HG03108 (cell line): ENCODE results near the gene WTAP.
"Not testable (repeated sequence)": the region's sequence is repeated elsewhere in the genome, so short reads cannot be mapped to it uniquely, and the experiment has no call there.

Experiments
- ATAC-seq: cut with Tn5 transposase; IDR thresholded peaks from one replicate; pipeline ENCODE4 v1.9.1; 2021; ENCODE audit warnings: moderate library complexity; ENCODE audit not compliant: unreplicated experiment

WTAP gene

DNA sequence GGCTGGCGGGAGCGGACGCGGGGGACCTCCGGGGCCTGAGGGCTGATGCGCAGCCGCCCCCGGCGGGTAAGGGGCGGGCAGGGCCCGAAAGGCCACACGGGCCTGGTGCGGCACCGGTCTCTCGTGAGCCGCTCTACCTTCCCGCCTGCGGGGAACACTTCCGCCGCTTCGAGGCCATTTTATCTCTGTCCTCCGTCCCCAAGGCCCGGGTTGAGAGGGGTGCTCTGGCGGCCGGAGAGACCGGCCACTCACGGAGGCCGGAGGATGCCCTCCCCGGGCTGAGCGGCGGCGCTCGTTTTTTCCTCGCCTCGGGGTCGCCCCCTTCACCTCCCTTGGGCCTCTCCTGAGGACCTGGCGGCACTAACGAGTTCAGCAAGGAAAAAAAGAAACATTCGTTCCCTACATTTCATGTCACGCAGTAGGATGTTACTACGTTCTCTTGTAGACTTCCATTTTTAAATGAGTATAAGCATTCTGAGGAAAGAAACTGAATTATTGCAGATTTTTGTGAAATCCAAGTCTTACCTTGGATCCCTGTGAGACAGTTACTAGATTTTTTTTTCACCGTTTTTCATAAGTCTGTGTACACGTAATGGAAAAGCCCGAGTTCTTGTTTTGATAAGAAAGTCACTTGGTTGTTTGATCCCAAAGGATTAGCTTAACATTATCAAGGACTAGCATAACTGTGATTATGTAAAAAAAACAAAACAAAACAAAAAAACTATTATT lies 575 bp downstream of the WTAP start:
- ATAC-seq = peak; percentile 27

DNA sequence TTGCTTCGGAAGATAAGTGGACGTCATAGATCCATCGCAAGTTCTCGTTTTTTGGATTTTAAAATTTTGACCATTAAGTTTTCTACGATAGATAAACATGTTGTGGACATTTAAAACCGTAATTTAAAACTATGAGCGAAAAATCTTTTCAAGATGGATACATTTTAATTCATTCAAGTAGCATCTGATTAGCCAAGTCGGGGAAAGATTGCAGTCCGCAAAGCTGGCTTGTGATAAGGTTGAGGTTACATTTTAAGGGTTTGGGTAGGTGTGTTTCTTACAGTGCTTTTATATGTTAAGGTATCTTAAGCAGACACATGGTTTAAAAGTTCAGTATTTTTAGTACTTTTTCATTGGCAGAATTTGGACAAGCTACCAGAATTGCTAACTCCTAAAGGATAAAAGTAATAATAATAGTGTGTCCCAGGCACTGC lies 1.2 kb downstream of the WTAP start:
- no peak for ATAC-seq

DNA sequence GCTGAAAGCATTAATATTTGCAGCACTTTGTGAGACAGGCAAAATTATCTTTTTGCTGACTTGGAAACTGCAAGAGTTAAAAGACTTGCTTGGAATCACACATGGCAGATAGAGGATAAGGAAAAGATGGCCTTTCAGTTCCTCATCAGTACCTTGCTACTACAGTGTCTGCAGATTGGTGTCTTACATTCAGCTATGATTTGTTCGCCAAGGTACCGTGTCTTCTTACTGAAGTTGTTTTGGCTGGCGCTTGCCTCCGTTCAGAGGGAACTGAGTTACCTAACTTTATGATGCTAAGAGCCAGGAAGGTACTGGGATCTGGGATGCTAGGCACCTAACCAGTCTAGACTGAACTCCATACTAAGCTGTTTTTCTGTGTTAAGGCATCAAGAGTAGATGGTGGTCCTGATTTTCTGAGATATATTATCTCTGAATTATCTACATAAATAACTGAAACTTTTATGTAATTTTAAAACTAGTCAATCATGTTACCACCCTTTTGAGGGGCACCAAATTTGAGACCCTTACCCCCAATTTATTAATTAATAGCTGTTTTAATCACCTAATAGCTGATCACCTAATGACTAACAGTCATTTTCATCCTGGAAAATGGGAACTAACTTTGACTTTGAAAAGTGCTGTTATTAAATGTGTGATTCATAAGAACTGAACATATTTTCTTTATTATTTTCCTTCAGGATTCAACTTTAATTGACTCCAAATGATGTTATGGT lies 2.5 kb downstream of the WTAP start:
- no peak for ATAC-seq

DNA sequence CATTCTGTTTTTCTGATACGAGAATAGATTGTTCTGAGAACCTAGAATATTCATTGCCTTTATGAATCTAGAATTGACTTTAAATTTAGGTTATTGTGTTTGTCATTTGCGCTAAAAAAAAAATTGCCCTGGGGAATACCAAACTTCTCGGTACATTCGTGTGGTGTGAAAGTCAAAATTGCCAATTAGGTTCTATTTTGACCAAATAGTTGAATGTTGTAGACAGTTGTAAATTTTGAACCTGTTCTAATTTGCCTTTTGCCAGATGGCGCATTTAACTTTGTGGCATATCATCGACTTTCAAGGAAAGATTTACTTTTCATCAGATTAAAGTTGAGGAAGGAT lies 3.0 kb downstream of the WTAP start:
- no peak for ATAC-seq

DNA sequence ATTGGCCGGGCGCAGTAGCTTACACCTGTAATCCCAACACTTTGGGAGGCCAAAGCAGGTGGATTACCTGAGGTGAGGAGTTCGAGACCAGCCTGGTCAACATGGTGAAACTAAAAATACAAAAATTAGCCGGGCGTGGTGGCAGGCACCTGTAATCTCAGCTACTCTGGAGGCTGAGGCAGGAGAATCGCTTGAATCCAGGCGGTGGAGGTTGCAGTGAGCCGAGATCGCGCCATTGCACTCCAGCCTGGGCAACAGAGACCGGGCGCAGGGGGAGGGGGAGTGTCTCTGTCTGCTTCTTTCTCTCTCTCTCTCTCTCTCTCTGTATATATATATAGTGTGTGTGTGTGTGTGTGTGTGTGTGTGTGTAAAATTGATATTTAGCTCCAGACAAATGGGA lies 5.2 kb downstream of the WTAP start:
- ATAC-seq = not testable (repeated sequence)

DNA sequence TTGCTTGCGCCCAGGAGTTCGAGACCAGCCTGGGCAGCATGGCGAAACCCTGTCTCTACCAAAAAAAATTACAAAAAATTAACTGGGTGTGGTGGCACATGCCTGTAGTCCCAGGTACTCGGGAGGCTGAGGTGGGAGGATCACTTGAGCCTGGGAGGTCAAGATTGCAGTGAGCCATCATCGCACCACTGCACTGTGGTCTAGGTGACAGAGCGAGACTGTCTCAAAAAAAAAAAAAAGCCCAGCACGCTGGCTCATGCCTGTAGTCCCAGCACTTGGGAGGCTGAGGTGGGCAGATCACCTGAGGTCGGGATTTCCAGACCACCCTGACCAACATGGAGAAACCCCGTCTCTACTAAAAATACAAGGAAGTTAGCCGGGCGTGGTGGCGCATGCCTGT lies 6.1 kb downstream of the WTAP start:
- not testable (repeated sequence) for ATAC-seq

DNA sequence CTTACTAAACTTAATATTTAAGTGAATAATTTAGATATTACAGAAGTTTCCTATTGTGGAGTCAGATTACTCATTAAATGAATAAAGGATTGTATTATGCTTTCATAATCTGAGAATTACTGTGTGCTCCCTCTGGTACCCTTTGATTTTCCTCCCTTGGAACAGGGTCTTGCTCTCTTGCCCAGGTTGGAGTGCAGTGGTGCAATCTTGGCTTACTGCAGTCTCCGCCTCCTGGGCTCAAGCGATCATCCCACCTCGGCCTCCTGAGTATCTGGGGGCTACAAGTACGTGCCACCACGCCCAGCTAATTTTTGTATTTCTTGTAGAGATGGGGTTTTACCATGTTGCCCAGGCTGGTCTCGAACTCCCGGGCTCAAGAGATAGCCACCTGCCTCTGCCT lies 9.6 kb downstream of the WTAP start:
- no peak for ATAC-seq

DNA sequence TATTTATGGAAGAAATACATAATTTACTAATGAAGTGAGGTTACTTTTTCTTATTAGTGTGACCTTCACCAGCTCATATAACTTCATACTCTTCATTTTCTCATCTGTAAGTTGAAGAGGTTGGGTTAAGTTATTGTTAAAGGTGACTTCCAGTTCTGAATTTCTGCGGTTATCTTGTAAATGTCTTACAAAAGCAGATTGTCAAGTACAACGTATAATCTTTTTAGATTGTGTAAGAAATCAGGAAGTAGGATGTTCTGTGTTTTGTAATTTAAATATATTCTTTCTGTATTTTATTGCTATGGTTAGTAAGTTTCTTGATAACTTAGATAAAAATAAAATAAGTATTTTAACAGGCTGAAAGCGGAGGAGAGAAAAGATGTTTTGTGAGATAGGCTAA lies 12.0 kb downstream of the WTAP start:
- no peak for ATAC-seq

DNA sequence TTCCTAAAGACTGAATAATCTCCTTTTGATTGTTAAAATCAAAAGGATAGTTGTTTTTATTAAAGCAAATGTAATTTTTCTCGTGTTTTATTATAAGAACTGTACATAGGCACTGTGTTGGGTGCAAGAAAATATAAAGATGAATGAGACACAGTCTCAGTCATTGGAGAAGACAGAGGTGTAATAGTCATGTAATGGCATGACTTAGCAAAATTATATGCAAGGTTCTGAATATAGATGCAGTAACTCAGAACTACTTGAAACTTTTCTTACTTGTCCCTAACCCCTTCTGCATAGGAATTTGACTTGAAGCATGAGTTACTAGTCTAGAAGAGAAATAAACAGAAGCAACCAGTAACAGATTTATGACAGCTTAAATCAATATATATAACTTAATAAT lies 14.9 kb downstream of the WTAP start:
- ATAC-seq = no peak

DNA sequence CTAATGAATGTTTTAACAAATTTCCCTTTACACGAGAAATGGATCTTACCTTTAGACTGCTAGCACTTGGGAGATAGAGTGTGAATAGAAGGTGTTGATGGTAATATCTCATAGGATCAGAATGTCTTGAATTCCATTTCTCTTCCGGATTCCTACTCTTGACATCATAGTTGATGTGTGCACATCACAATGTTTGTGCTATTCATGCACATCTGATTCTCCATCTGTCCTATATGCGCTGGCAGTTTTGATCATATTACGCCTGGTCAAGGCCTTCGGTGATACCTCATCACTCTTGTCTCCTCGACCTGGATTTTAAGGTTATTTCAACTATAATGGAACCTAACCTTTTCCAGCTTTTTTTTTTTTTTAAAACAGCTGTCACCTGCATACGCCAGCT lies 17.8 kb downstream of the WTAP start:
- ATAC-seq = no peak

DNA sequence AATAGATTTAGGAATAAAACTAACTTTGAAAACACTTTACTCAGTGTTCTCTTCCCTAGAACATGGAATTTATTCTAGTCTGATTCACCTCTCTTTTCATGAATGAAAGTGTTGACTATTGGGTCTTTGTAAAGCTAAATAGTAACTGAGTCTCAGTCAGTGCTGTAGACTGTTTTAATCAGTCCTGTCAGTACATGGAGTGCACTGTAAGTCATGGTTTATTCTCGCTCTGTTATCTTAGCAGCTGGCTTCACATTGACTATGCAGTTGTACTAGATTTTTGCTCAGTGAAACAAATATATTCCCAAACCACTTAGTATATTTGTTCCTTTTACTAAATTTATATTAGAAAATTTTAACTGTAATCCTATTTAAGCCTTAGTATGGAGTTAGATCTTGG lies 19.5 kb downstream of the WTAP start:
- no peak for ATAC-seq

DNA sequence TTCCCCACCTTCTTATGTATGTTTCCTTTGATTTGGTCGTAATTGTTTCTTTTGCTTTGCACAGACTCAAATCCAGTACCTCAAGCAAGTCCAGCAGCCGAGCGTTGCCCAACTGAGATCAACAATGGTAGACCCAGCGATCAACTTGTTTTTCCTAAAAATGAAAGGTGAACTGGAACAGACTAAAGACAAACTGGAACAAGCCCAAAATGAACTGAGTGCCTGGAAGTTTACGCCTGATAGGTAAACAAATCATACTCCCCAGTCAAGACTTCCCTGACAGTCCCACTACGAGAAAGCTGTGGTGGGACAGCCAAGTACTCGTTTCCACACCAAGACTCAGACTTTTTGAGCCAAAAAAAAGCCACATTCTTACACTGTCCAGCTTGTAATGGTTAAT lies 20.8 kb downstream of the WTAP start:
- not testable (repeated sequence) for ATAC-seq

DNA sequence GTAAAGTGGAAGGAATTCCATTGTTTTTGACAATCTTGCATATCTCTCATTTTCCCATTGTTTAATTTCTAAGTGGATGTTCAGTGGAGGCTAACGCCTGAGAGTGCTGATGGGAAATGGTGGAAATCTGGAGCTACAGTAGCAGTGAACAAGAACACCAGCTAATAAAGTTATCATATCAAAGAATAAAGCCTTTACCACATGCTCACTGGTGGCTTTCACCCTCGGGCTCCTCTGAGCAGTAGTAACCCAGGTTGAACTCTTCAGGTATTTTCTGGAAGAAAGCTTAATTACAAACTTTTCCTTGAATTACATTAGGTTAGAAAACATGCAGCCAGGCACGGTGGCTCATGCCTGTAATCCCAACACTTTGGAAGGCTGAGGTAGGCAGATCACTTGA lies 24.1 kb downstream of the WTAP start:
- ATAC-seq = no peak

DNA sequence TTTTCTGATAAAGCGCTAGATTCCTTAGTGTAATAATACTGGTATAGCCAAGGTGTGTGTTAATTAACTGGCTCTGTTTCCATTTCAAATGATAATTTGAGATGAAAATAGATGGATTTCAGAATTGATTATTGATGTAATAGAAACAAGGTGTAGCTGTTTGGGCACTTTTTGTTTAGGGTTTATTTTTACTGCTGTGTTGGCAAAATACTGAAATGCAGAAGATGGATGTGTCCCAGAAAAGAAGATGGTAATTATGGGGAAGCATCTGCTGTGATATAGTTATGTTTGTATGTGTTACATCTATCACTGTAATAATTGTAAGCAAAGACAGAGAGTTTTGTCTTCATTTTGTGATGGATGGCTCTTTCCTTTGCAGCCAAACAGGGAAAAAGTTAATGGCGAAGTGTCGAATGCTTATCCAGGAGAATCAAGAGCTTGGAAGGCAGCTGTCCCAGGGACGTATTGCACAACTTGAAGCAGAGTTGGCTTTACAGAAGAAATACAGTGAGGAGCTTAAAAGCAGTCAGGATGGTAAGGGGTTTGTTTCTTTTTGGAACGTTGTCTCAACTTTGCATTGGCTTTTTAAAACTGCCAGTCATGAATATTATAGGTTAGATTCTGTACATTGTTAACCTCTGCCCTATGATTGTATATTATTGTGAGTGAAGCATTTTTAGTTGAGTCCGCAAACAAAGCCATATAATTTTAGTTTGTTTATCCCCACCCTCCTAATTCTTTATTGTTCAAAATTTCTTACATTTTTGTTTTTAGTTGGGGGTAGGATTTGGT lies 26.0 kb downstream of the WTAP start:
- no peak for ATAC-seq

DNA sequence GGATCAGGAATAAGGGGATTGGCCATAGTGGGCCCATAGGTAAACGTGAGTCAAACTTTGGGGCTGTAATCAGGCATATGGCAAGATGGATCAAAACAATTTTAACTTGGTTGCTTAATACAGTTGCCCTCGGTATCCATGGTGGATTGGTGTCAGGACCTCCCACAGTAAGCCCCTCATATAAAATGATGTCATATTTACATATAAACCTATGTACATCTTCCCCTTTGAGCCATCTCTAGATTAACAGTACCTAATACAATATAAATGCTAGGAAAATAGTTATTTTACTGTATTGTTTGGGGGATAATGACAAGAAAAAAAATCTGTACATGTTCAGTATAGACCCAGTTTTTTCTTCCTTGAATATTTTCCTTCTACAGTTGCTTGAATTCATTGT lies 27.1 kb downstream of the WTAP start:
- ATAC-seq = no peak

DNA sequence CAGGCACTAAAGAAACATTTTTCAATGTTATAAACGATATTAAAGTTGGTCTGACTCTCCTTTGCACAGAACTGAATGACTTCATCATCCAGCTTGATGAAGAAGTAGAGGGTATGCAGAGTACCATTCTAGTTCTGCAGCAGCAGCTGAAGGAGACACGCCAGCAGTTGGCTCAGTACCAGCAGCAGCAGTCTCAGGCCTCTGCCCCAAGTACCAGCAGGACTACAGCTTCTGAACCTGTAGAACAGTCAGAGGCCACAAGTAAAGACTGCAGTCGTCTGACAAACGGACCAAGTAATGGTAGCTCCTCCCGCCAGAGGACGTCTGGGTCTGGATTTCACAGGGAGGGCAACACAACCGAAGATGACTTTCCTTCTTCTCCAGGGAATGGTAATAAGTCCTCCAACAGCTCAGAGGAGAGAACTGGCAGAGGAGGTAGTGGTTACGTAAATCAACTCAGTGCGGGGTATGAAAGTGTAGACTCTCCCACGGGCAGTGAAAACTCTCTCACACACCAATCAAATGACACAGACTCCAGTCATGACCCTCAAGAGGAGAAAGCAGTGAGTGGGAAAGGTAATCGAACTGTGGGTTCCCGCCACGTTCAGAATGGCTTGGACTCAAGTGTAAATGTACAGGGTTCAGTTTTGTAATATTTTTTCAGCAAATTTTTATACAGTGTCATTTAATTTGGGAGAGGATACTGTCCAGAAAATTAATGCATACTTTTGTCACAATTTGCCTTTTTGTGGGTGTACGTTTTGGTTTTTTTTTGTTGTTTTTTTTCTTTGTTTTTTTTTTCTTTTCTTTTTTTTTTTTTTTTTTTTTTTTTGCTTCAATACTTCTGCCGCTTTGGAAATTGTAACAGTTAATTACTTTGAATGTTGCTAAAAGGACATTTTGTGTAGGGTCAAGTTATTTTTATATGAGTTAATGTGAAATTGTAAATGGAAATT lies 27.9 kb downstream of the WTAP start:
- ATAC-seq = no peak

DNA sequence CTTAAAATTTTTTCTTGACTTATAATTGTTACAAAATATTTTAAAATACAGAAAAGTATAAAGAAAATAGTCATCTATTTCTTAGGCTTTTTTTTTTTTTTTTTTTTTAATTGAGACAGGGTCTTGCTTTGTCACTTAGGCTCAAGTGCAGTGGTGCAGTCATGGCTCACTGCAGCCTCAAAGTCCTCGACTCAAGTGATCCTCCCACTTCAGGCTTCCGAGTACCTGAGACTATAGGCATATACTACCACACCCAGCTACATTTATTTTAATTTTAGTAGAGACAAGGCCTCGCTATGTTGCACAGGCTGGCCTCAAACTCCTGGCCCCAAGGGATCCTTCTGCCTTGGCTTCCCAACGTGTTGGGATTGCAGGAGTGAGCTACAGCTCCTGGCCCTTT lies 29.2 kb downstream of the WTAP start:
- ATAC-seq = no peak

DNA sequence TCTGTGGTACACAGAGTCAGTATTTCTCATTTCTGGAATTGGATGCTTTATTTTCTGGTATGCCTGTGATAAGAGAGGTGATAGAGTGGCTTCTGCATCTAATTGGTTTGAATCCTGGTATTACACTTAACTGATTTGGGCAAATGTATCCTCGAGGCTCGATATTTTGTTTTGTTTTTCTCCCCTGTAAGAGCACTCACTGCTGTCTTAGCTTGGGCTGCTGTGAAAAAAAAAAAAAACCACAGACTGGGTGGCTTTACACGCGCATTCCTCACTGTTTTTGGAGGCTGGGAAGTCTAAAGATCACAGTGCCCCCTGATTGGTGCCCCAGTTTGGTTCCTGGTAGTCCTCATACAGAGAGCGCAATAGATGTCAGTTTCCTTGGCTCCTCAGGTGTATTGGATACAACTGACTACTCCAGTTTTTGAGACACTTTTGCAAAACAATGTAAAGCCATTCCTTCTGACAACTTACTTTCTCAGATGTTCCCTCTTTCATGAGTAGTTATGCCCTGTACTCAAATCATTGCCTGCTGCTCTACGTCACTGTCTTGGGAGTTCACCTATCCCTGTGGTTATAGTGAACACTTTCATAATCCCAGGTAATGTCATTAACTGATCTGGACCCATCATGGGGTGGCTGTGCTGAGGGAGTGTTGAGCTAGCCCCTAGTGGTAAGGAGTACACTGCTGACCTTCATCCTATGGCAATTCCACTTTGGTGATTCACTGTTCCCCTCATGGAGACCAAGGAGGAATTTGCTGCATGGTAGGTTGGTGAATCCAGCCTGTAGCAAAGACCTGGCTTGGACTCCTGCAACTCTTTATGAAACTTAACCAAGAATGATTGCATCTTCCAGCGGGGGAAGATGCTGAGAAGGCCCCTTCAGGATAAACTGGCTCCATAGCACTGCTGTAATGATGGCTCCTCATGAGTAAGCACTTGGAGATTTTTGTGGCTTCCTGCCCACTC lies 31.0 kb downstream of the WTAP start:
- no peak for ATAC-seq

DNA sequence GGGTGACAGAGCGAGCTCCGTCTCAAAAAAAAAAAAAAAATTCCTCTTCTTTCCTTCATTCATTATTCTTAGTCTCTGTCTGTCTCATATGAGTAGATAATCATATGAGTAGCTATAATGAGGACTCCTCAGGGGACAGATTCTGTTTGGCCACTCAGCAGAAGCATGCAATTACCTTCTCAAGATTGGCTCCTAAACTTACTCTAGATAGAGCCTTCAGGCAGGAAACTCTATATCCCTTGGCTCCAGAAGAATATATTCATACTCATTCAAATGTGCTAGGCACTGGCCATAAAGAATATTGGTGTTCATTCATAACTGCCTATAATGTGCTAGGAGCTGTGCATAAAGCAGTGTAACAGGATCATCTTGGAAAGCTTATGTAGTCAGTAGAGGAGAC lies 32.3 kb downstream of the WTAP start:
- no peak for ATAC-seq

DNA sequence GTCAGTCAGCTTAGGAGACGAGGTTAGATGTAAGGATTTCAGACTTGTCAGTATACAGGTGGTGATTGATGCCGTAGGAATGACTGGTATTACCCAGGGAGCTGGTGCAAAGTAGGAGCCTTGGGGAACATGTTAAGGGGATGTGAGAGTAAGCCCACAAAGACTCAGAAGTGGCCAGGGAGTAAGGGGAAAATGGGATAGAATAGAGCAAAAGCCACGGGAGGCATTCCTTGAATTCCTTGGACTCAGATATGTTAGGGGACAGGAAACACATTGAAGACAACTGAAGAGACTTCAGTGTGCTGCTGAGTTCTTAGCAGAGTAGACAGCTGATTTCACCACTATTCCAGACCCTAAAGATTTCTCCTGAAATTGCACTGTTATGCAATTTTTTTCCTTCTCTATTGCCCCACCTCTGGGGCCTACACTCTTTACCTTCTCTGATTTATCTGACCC lies 33.3 kb downstream of the WTAP start:
- no peak for ATAC-seq
